Neuronal stem cell (in vitro differentiated cells): ENCODE data around the gene NDEL1.
A peak's percentile ranks its signal among the peaks of the same experiment; 100 is the strongest.

ENCODE experiments used
- DNase-seq: peaks from one replicate; pipeline ENCODE4 v3.0.0-alpha.2; 2013; ENCODE audit warnings: low spot score
- H2AFZ ChIP-seq: one replicate; pipeline ENCODE4 v1.6.1; 2013; ENCODE audit warnings: mild to moderate bottlenecking, low read length, inconsistent platforms
- H2AK5ac ChIP-seq: 2 replicates; pipeline ENCODE4 v1.6.1; 2013; ENCODE audit warnings: low read depth, mild to moderate bottlenecking, inconsistent platforms, low read length, moderate library complexity, mixed read lengths
- H2BK120ac ChIP-seq: 2 replicates; pipeline ENCODE4 v1.6.1; 2013; ENCODE audit warnings: low read depth, mild to moderate bottlenecking, inconsistent platforms, low read length, moderate library complexity, mixed read lengths
- H2BK12ac ChIP-seq: one replicate; pipeline ENCODE4 v1.6.1; 2013; ENCODE audit warnings: low read length, inconsistent platforms
- H2BK15ac ChIP-seq: 2 replicates; pipeline ENCODE4 v1.6.1; 2013; ENCODE audit warnings: mild to moderate bottlenecking, low read length, inconsistent platforms, mixed read lengths
- H2BK5ac ChIP-seq: one replicate; pipeline ENCODE4 v1.6.1; 2013; ENCODE audit warnings: inconsistent platforms, mild to moderate bottlenecking, low read length, moderate library complexity
- H3K14ac ChIP-seq: one replicate; pipeline ENCODE4 v1.6.1; 2013; ENCODE audit warnings: low read length, inconsistent platforms
- H3K18ac ChIP-seq: 2 replicates; pipeline ENCODE4 v1.6.1; 2013; ENCODE audit warnings: low read length, inconsistent platforms
- H3K23ac ChIP-seq: 2 replicates; pipeline ENCODE4 v1.6.1; 2013; ENCODE audit warnings: low read depth, mild to moderate bottlenecking, mixed read lengths, low read length, inconsistent platforms; ENCODE audit not compliant: poor library complexity
- H3K27ac ChIP-seq: replicated peaks from 3 replicates; pipeline ENCODE4 v1.5.1; 2013; ENCODE audit warnings: low read length, inconsistent platforms
- H3K27me3 ChIP-seq, 3 experiments: 2 replicates each; pipeline ENCODE4 v1.6.1; 2013; ENCODE audit warnings: low read length in 3 of 3, mild to moderate bottlenecking in 2 of 3, inconsistent platforms in 1 of 3, low read depth in 1 of 3, mixed read lengths in 1 of 3, moderate library complexity in 1 of 3; ENCODE audit not compliant: control insufficient read depth in 3 of 3, insufficient read depth in 3 of 3
- H3K36me3 ChIP-seq, 2 donors: replicated peaks in 1 of 2; 2 replicates each; pipeline ENCODE4 v1.6.1; 2013; ENCODE audit warnings: low read length in 2 of 2; ENCODE audit not compliant: control insufficient read depth in 2 of 2, insufficient read depth in 2 of 2
- H3K4ac ChIP-seq: 2 replicates; pipeline ENCODE4 v1.6.1; 2013; ENCODE audit warnings: inconsistent platforms, mild to moderate bottlenecking, low read length, moderate library complexity
- H3K4me1 ChIP-seq, 2 donors: 1 replicate in 1 of 2; 2 replicates in 1 of 2; pipeline ENCODE4 v1.6.1; 2013; ENCODE audit warnings: low read length in 2 of 2, low read depth in 1 of 2; ENCODE audit not compliant: control insufficient read depth in 2 of 2, insufficient read depth in 1 of 2
- H3K4me2 ChIP-seq: one replicate; pipeline ENCODE4 v1.6.1; 2013; ENCODE audit warnings: mild to moderate bottlenecking, low read length, inconsistent platforms; ENCODE audit not compliant: insufficient read depth, poor library complexity, severe bottlenecking
- H3K4me3 ChIP-seq, 2 donors: 2 replicates each; pipeline ENCODE4 v1.5.1; 2013; ENCODE audit warnings: low read length in 2 of 2, mild to moderate bottlenecking in 2 of 2, inconsistent platforms in 1 of 2, moderate library complexity in 1 of 2
- H3K79me1 ChIP-seq: one replicate; pipeline ENCODE4 v1.6.1; 2013; ENCODE audit warnings: low read depth, mild to moderate bottlenecking, inconsistent platforms, low read length, moderate library complexity
- H3K9ac ChIP-seq: one replicate; pipeline ENCODE4 v1.6.1; 2013; ENCODE audit warnings: mild to moderate bottlenecking, low read depth, low read length, inconsistent platforms; ENCODE audit not compliant: poor library complexity
- H3K9me3 ChIP-seq, 2 donors: replicated peaks in 1 of 2; 2 replicates each; pipeline versions ENCODE3 to v1.6.1; 2013; ENCODE audit warnings: low read length in 2 of 2, mild to moderate bottlenecking in 2 of 2, inconsistent platforms in 1 of 2, low read depth in 1 of 2, mixed read lengths in 1 of 2, moderate library complexity in 1 of 2; ENCODE audit not compliant: control insufficient read depth in 2 of 2, insufficient read depth in 1 of 2
- H4K8ac ChIP-seq: one replicate; pipeline ENCODE4 v1.6.1; 2013; ENCODE audit warnings: low read depth, mild to moderate bottlenecking, inconsistent platforms, low read length, moderate library complexity
- H4K91ac ChIP-seq: one replicate; pipeline ENCODE4 v1.6.1; 2013; ENCODE audit warnings: low read length, low read depth, mild to moderate bottlenecking, inconsistent platforms; ENCODE audit not compliant: poor library complexity
- WGBS, 2 donors: extraction: QIAGEN DNeasy Blood & Tissue Kit; methylation state at CpG; one replicate each; pipeline ENCODE4 v1.1.7; 2013; ENCODE audit warnings: missing lambda C conversion rate in 2 of 2, mixed read lengths in 1 of 2; ENCODE audit not compliant: insufficient read length in 2 of 2, insufficient replicate concordance in 1 of 2; ENCODE audit errors: extremely low coverage in 2 of 2; 5-methylcytosine and 5-hydroxymethylcytosine counted together

NDEL1 gene

GRCh38 chr17:8436169-8436843, 622 bp downstream of the NDEL1 start:
- Histone ChIP-seq H3K4ac (no peak overlapping the region), H3K27me3 (peaks cover 0 to 2% (median 0%) of the 10 kb centered on the region in 3 experiments), H3K4me3 (peak overlapping the region; percentile 80 to 99), H2BK15ac (peak overlapping the region; percentile 67), H3K18ac (peak overlapping the region; percentile 94), H3K79me1 (peaks cover 7% of the 10 kb centered on the region), H3K27ac (peak overlapping the region; percentile 86), H3K36me3 (peaks cover 3 to 11% of the 10 kb centered on the region in 2 donors), H2AK5ac (no peak overlapping the region), H4K91ac (no peak overlapping the region), H2BK5ac (peak overlapping the region; percentile 90), H4K8ac (no peak overlapping the region), H3K14ac (peak overlapping the region; percentile 94), H2BK120ac (no peak overlapping the region), H2AFZ (peak overlapping the region; percentile 94), H3K4me1 (peaks cover 2 to 5% of the 10 kb centered on the region in 2 donors), H3K9ac (peak overlapping the region; percentile 95), H3K23ac (peak overlapping the region; percentile 97), H3K4me2 (peak overlapping the region; percentile 73), H2BK12ac (peak overlapping the region; percentile 41), H3K9me3 (no peaks in the 10 kb centered on the region)
- DNase-seq, result peak; percentile 52
- no CpG with 5 or more reads among the region's 43 CpGs for WGBS, 2 donors

- DNase-seq, result no peak
- Histone ChIP-seq H3K4me2 (peak overlapping the region; percentile 73), H2AK5ac (no peak overlapping the region), H3K9ac (no peak overlapping the region), H3K4me3 (peak overlapping the region; percentile 80 to 99), H3K4ac (no peak overlapping the region), H2BK12ac (no peak overlapping the region), H4K91ac (no peak overlapping the region), H2BK5ac (no peak overlapping the region), H3K27ac (peak overlapping the region; percentile 86), H2BK15ac (no peak overlapping the region), H3K27me3 (no peaks in the 10 kb centered on the region), H3K18ac (no peak overlapping the region), H2BK120ac (no peak overlapping the region), H4K8ac (no peak overlapping the region), H2AFZ (peak overlapping the region; percentile 94), H3K23ac (no peak overlapping the region), H3K36me3 (peaks cover 3 to 11% of the 10 kb centered on the region in 2 donors), H3K14ac (no peak overlapping the region), H3K79me1 (peaks cover 7% of the 10 kb centered on the region), H3K4me1 (peaks cover 2 to 10% of the 10 kb centered on the region in 2 donors), H3K9me3 (no peaks in the 10 kb centered on the region)
- no CpG with 5 or more reads among the region's 5 CpGs for WGBS, 2 donors
Observed at GRCh38 chr17:8436844-8437171, 1.1 kb downstream of the NDEL1 start.

- Histone ChIP-seq H3K4ac (no peak overlapping the region), H3K23ac (no peak overlapping the region), H3K9me3 (no peaks in the 10 kb centered on the region), H3K36me3 (peaks cover 3 to 11% of the 10 kb centered on the region in 2 donors), H4K8ac (no peak overlapping the region), H3K4me1 (peaks cover 4 to 17% of the 10 kb centered on the region in 2 donors), H2AK5ac (no peak overlapping the region), H3K14ac (no peak overlapping the region), H3K79me1 (peaks cover 8% of the 10 kb centered on the region), H2BK5ac (no peak overlapping the region), H2BK12ac (no peak overlapping the region), H3K27ac (no peak overlapping the region), H3K4me3 (no peak overlapping the region), H2BK120ac (no peak overlapping the region), H3K4me2 (no peak overlapping the region), H2BK15ac (no peak overlapping the region), H4K91ac (no peak overlapping the region), H3K9ac (no peak overlapping the region), H2AFZ (no peak overlapping the region), H3K18ac (no peak overlapping the region), H3K27me3 (no peaks in the 10 kb centered on the region)
- DNase-seq, result no peak
- no CpG with 5 or more reads among the region's 5 CpGs for WGBS, 2 donors
Observed at GRCh38 chr17:8438441-8438840, 2.8 kb downstream of the NDEL1 start.

GRCh38 chr17:8439681-8440080, 4.0 kb downstream of the NDEL1 start:
- WGBS, 2 donors, result no CpG with 5 or more reads among the region's 3 CpGs
- no peak overlapping the region for H3K23ac ChIP-seq

More at GRCh38 chr17:8439681-8440080, 4.0 kb downstream of the NDEL1 start:
- Histone ChIP-seq H4K91ac (no peak overlapping the region), H3K4me2 (no peak overlapping the region), H3K4ac (no peak overlapping the region), H3K18ac (no peak overlapping the region), H2BK120ac (no peak overlapping the region), H3K27me3 (no peaks in the 10 kb centered on the region), H2AK5ac (no peak overlapping the region), H3K4me1 (peaks cover 5 to 22% of the 10 kb centered on the region in 2 donors), H3K79me1 (peaks cover 8% of the 10 kb centered on the region), H3K9ac (no peak overlapping the region), H3K4me3 (no peak overlapping the region), H2BK5ac (no peak overlapping the region), H3K9me3 (no peaks in the 10 kb centered on the region), H2BK15ac (no peak overlapping the region), H2BK12ac (no peak overlapping the region), H3K14ac (no peak overlapping the region), H2AFZ (no peak overlapping the region), H3K36me3 (peaks cover 5 to 16% of the 10 kb centered on the region in 2 donors), H4K8ac (no peak overlapping the region), H3K27ac (no peak overlapping the region)
- no peak for DNase-seq
